ENCODE measurements around the gene SETBP1.

Gene SETBP1

GRCh38 chr18:44774191-44774590 lies 93.5 kb downstream of the SETBP1 start:
- DNase-seq (ENCODE audit: low read depth) = no peak
- TF ChIP-seq CTCF (conservative IDR thresholded peaks at IDR 0.05; ENCODE audit: low read depth, low read length) = no peak
- no peak overlapping the region for H3K4me3 ChIP-seq (ENCODE audit: low read length)

- no peak for DNase-seq (ENCODE audit: low read depth)
- no peak for TF ChIP-seq CTCF (conservative IDR thresholded peaks at IDR 0.05; ENCODE audit: low read depth, low read length)
These were observed 96.9 kb downstream of the SETBP1 start for GRCh38 chr18:44777457-44778192.

DNA sequence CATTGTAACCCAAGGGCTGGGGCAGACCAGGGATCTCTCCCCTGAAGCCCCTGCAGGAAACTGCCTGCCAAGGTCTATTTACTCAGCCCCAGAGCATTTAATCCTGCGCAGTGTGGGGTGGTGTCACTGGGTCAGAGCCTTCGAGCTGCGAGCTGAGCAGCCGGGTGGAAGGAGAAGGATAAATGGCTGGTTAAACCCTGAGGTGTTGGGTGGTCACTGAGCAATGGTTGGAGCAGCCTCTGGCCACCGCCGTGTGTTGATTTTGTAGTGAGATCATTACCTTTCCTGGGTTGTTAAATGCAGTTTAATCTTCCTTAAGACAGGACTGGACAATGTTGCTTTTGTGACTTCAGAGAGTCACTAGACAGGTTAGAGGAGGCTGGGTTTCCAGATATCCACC lies 98.1 kb downstream of the SETBP1 start:
- no peak for DNase-seq (ENCODE audit: low read depth)
- no peak for TF ChIP-seq CTCF (conservative IDR thresholded peaks at IDR 0.05; ENCODE audit: low read depth, low read length)
- no peak overlapping the region for H3K4me3 ChIP-seq (ENCODE audit: low read length)

More at GRCh38 chr18:44777457-44778192, 96.9 kb downstream of the SETBP1 start:
- H3K4me3 ChIP-seq (ENCODE audit: low read length) = no peak overlapping the region

GRCh38 chr18:44779753-44780292 lies 99.1 kb downstream of the SETBP1 start:
- no peak for DNase-seq (ENCODE audit: low read depth)
- TF ChIP-seq CTCF (conservative IDR thresholded peaks at IDR 0.05; ENCODE audit: low read depth, low read length) = no peak
- no peak overlapping the region for H3K4me3 ChIP-seq (ENCODE audit: low read length)

DNA sequence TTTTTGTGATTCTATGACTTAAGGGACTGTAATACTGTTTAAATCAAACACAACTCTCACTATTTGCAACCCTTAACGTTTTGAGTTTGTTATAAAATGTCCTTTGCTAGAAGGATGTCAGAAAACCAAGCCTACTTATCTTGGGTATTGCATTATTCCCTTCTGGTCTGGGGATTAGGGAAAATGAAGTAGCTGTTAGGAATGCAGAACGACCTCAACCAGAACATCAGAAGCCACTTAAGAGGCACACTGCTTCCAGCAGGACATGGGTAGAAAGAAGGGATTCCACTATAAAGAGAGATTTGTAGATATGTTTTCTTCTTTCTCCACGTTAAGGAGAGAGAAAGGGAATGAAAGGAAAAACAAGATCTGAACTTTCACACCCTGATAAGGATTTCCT lies 101.2 kb downstream of the SETBP1 start:
- DNase-seq (ENCODE audit: low read depth) = peak; percentile 54
- no peak overlapping the region for H3K4me3 ChIP-seq (ENCODE audit: low read length)
- TF ChIP-seq CTCF (conservative IDR thresholded peaks at IDR 0.05; ENCODE audit: low read depth, low read length) = no peak

GRCh38 chr18:44782617-44783016 lies 101.9 kb downstream of the SETBP1 start:
- TF ChIP-seq CTCF (conservative IDR thresholded peaks at IDR 0.05; ENCODE audit: low read depth, low read length) = no peak
- no peak for DNase-seq (ENCODE audit: low read depth)
- no peak overlapping the region for H3K4me3 ChIP-seq (ENCODE audit: low read length)

DNA sequence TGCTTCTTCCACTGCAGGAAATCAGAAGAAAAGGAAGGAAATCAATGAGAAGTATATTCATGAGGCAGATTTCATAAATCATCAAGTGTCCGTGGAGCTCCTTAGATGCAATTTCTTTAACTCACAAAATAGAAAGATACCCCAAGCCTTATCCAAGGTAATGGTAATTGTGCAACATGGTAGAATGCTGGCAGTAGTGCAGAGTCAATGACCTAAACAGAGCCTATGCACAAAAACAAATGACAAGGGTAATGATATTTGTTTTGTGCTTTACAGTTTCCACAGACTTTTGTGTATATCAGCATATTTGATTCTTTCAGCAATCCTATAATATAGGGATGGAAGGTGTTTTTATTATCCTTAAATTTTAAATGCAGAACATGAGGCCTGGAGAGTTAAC lies 102.7 kb downstream of the SETBP1 start:
- DNase-seq (ENCODE audit: low read depth) = no peak
- no peak for TF ChIP-seq CTCF (conservative IDR thresholded peaks at IDR 0.05; ENCODE audit: low read depth, low read length)
- H3K4me3 ChIP-seq (ENCODE audit: low read length) = no peak overlapping the region

Measured in retinal pigment epithelial cell (primary cell).